HEK293 (cell line): ENCODE measurements around the gene TMEM198.

Experiments used
- CTCF ChIA-PET: fragments of 350-600 bp; formaldehyde crosslinking; extraction: SDS; loops from one replicate; lab custom pipeline; 2021; ENCODE audit warnings: antibody characterized with exemption; lab: Yijun Ruan, JAX
- POLR2A ChIA-PET: fragments of 300-600 bp; formaldehyde crosslinking; extraction: SDS; loops from one replicate; lab custom pipeline; 2020; ENCODE audit warnings: antibody characterized with exemption, inconsistent platforms; lab: Yijun Ruan, JAX
- H3K27ac ChIP-seq: fragments of 200-500 bp; sonication (Bioruptor generic); 2 replicates; pipeline ENCODE4 v1.5.1; 2014; ENCODE audit warnings: low read depth, low read length, control low read depth, inconsistent platforms; ENCODE audit errors: extremely low read depth
- H3K36me3 ChIP-seq, 2 experiments: fragments of 200-500 bp in 1 of 2; sonication (Bioruptor generic) in 1 of 2; 1 replicate in 1 of 2; 2 replicates in 1 of 2; pipeline ENCODE4 v1.5.1; 2014 to 2017; ENCODE audit warnings: inconsistent platforms in 2 of 2, low read length in 2 of 2; ENCODE audit not compliant: control insufficient read depth in 2 of 2, insufficient read depth in 1 of 2
- H3K4me1 ChIP-seq: fragments of 200-500 bp; sonication (Bioruptor generic); 2 replicates; pipeline ENCODE4 v1.5.1; 2014; ENCODE audit warnings: mild to moderate bottlenecking, low read length, inconsistent platforms; ENCODE audit not compliant: control insufficient read depth, insufficient read depth
- H3K4me3 ChIP-seq: 2 replicates; pipeline ENCODE4 v1.5.1; 2011; ENCODE audit warnings: low read depth, mild to moderate bottlenecking, control low read depth, low read length, moderate library complexity
- H3K9me3 ChIP-seq: fragments of 200-500 bp; sonication (Bioruptor generic); 2 replicates; pipeline ENCODE4 v1.5.1; 2014; ENCODE audit warnings: low read depth, low read length, inconsistent platforms; ENCODE audit not compliant: control insufficient read depth, insufficient read depth
- CTCF ChIP-seq: fragments of 450-650 bp; formaldehyde crosslinking; IDR thresholded peaks from 2 replicates; pipeline ENCODE4 v1.5.1; 2016; ENCODE audit warnings: missing biosample characterization, missing genetic modification characterization
- EGR2 ChIP-seq: fragments of 450-650 bp; formaldehyde crosslinking; IDR thresholded peaks from 2 replicates; pipeline ENCODE4 v1.5.1; 2016; ENCODE audit warnings: low read depth, missing biosample characterization, missing genetic modification characterization
- GFI1B ChIP-seq: fragments of 450-650 bp; formaldehyde crosslinking; IDR thresholded peaks from 2 replicates; pipeline ENCODE4 v1.5.1; 2016; ENCODE audit warnings: missing biosample characterization, missing genetic modification characterization
- GLIS2 ChIP-seq: fragments of 450-650 bp; formaldehyde crosslinking; IDR thresholded peaks from 2 replicates; pipeline ENCODE4 v1.5.1; 2016; ENCODE audit warnings: missing biosample characterization, missing genetic modification characterization
- HOXC10 ChIP-seq: sonication (generic); formaldehyde crosslinking; IDR thresholded peaks from 2 replicates; pipeline ENCODE4 v1.8.1; 2023; ENCODE audit warnings: mild to moderate bottlenecking, missing genetic modification reagents
- KLF9 ChIP-seq: fragments of 450-650 bp; formaldehyde crosslinking; IDR thresholded peaks from 2 replicates; pipeline ENCODE4 v1.5.1; 2016; ENCODE audit warnings: missing biosample characterization, missing genetic modification characterization, low read depth
- ZBTB7A ChIP-seq: fragments of 450-650 bp; formaldehyde crosslinking; IDR thresholded peaks from 2 replicates; pipeline ENCODE4 v1.5.1; 2016; ENCODE audit warnings: low read depth, missing biosample characterization, missing genetic modification characterization
- ZFP69B ChIP-seq: fragments of 450-650 bp; formaldehyde crosslinking; IDR thresholded peaks from 2 replicates; pipeline ENCODE4 v1.5.1; 2016; ENCODE audit warnings: missing biosample characterization, missing genetic modification characterization
- ZNF133 ChIP-seq: fragments of 450-650 bp; formaldehyde crosslinking; IDR thresholded peaks from 2 replicates; pipeline ENCODE4 v1.5.1; 2016; ENCODE audit warnings: missing biosample characterization, missing genetic modification characterization
- ZNF211 ChIP-seq: fragments of 450-650 bp; formaldehyde crosslinking; IDR thresholded peaks from 2 replicates; pipeline ENCODE4 v1.5.1; 2016; ENCODE audit warnings: low read depth, missing biosample characterization, missing genetic modification characterization
- ZNF223 ChIP-seq: fragments of 450-650 bp; formaldehyde crosslinking; IDR thresholded peaks from 2 replicates; pipeline ENCODE4 v1.5.1; 2016; ENCODE audit warnings: missing biosample characterization, missing genetic modification characterization
- ZNF239 ChIP-seq: fragments of 450-650 bp; formaldehyde crosslinking; IDR thresholded peaks from 2 replicates; pipeline ENCODE4 v1.5.1; 2016; ENCODE audit warnings: missing biosample characterization, missing genetic modification characterization
- ZNF426 ChIP-seq: fragments of 450-650 bp; formaldehyde crosslinking; IDR thresholded peaks from 2 replicates; pipeline ENCODE4 v1.5.1; 2017; ENCODE audit warnings: missing biosample characterization, missing genetic modification characterization, mild to moderate bottlenecking, inconsistent platforms, moderate library complexity
- ZNF501 ChIP-seq: fragments of 450-650 bp; formaldehyde crosslinking; IDR thresholded peaks from 2 replicates; pipeline ENCODE4 v1.5.1; 2016; ENCODE audit warnings: missing biosample characterization, missing genetic modification characterization
- ZNF571 ChIP-seq: fragments of 450-650 bp; formaldehyde crosslinking; IDR thresholded peaks from 2 replicates; pipeline ENCODE4 v1.5.0; 2017; ENCODE audit warnings: missing biosample characterization, missing genetic modification characterization
- ZNF645 ChIP-seq: fragments of 450-650 bp; formaldehyde crosslinking; IDR thresholded peaks from 2 replicates; pipeline ENCODE4; 2016; ENCODE audit warnings: missing biosample characterization, missing genetic modification characterization
- ZNF654 ChIP-seq: fragments of 450-650 bp; formaldehyde crosslinking; IDR thresholded peaks from 2 replicates; pipeline ENCODE4 v1.5.1; 2016; ENCODE audit warnings: low read depth, missing biosample characterization, missing genetic modification characterization
- ZNF677 ChIP-seq: fragments of 450-650 bp; IDR thresholded peaks from 2 replicates; pipeline ENCODE4 v1.5.0; 2018; ENCODE audit warnings: missing biosample characterization, mild to moderate bottlenecking, missing genetic modification characterization, moderate library complexity
- ZNF701 ChIP-seq: fragments of 450-650 bp; formaldehyde crosslinking; IDR thresholded peaks from 2 replicates; pipeline ENCODE4 v1.5.1; 2016; ENCODE audit warnings: missing biosample characterization, missing genetic modification characterization
- ZNF76 ChIP-seq: fragments of 450-650 bp; formaldehyde crosslinking; IDR thresholded peaks from 2 replicates; pipeline ENCODE4; 2016; ENCODE audit warnings: low read depth, missing biosample characterization, missing genetic modification characterization, borderline replicate concordance
- ZNF791 ChIP-seq: fragments of 450-650 bp; formaldehyde crosslinking; IDR thresholded peaks from 2 replicates; pipeline ENCODE4 v1.5.1; 2016; ENCODE audit warnings: missing biosample characterization, missing genetic modification characterization
- ZNF837 ChIP-seq: fragments of 450-650 bp; formaldehyde crosslinking; IDR thresholded peaks from 2 replicates; pipeline ENCODE4 v1.5.1; 2016; ENCODE audit warnings: missing biosample characterization, missing genetic modification characterization
- TF ChIP-seq, protein P1 (sequence below): fragments of 450-650 bp; formaldehyde crosslinking; IDR thresholded peaks from 2 replicates; pipeline ENCODE4 v1.5.1; 2016; ENCODE audit warnings: missing biosample characterization, missing genetic modification characterization

Gene TMEM198

GRCh38 chr2:219545295-219545942, 1.6 kb downstream of the TMEM198 start:
- Histone ChIP-seq H3K36me3 (peaks cover 0 to 14% of the 10 kb centered on the region in 2 experiments; a peak in 1 of 3 replicates), H3K4me3 (no peak overlapping the region), H3K4me1 (no peaks in the 10 kb centered on the region)
- POLR2A ChIA-PET: interaction anchor here (0.8 kb wide), 1 partner anchor 55 kb away, joined by 3 read pairs; no protein-coding TSS in a partner anchor
- TF ChIP-seq ZNF677 (tag by site-specific recombination) (no peak), ZNF426 (tag by site-specific recombination) (no peak), ZNF701 (tag by site-specific recombination) (no peak), ZFP69B (tag by site-specific recombination) (no peak), ZNF645 (tag by site-specific recombination) (no peak), HOXC10 (no peak), ZNF571 (tag by site-specific recombination) (no peak), ZNF501 (tag by site-specific recombination) (no peak), ZNF223 (no peak), ZNF76 (tag by site-specific recombination) (no peak), GLIS2 (tag by site-specific recombination) (no peak), ZNF837 (tag by site-specific recombination) (no peak)
- TF ChIP-seq, protein P1, sequence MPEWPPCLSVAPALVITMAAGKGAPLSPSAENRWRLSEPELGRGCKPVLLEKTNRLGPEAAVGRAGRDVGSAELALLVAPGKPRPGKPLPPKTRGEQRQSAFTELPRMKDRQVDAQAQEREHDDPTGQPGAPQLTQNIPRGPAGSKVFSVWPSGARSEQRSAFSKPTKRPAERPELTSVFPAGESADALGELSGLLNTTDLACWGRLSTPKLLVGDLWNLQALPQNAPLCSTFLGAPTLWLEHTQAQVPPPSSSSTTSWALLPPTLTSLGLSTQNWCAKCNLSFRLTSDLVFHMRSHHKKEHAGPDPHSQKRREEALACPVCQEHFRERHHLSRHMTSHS (tag by site-specific recombination): no peak
- TF ChIP-seq, all 188 proteins: peak for 0
- Histone ChIP-seq H3K27ac (no peak overlapping the region), H3K9me3 (no peaks in the 10 kb centered on the region)
- CTCF ChIA-PET: interaction anchor here (0.5 to 7.2 kb wide), 3 partner anchors 14 to 99 kb away, joined by 3 to 112 read pairs (median 3); no protein-coding TSS in a partner anchor

GRCh38 chr2:219545943-219546352, 2.1 kb downstream of the TMEM198 start:
- CTCF ChIA-PET: interaction anchor here (1.2 to 7.2 kb wide), 2 partner anchors 14 to 99 kb away, joined by 3 to 112 read pairs; no protein-coding TSS in a partner anchor
- Histone ChIP-seq H3K27ac (no peak overlapping the region), H3K9me3 (no peaks in the 10 kb centered on the region), H3K4me1 (no peaks in the 10 kb centered on the region), H3K36me3 (peaks cover 0 to 9% of the 10 kb centered on the region in 2 experiments; a peak in 1 of 3 replicates), H3K4me3 (no peak overlapping the region)
- POLR2A ChIA-PET: interaction anchor here (0.8 kb wide), 1 partner anchor 54 kb away, joined by 3 read pairs; no protein-coding TSS in a partner anchor
- peak; percentile 30; the same call in 1 of the 2 replicates for TF ChIP-seq EGR2
- no peak for TF ChIP-seq ZNF654 (tag by site-specific recombination)

- TF ChIP-seq ZNF133 (tag by site-specific recombination): no peak
- no peak for TF ChIP-seq CTCF (tag by site-specific recombination)
- no peak for TF ChIP-seq ZNF239 (tag by site-specific recombination)
- TF ChIP-seq ZNF791 (tag by site-specific recombination): no peak
- TF ChIP-seq GFI1B (tag by site-specific recombination): no peak
- no peak for TF ChIP-seq ZBTB7A (tag by site-specific recombination)
- no peak for TF ChIP-seq ZNF211
- TF ChIP-seq ZNF645 (tag by site-specific recombination): no peak
- no peak for TF ChIP-seq KLF9
Measured at GRCh38 chr2:219547621-219548020, 3.8 kb downstream of the TMEM198 start.

More at GRCh38 chr2:219547621-219548020, 3.8 kb downstream of the TMEM198 start:
- CTCF ChIA-PET: no interaction called here
- Histone ChIP-seq H3K4me1 (peaks cover 3% of the 10 kb centered on the region; the same call in 1 of the 2 replicates), H3K27ac (no peak overlapping the region), H3K36me3 (peaks cover 0 to 3% of the 10 kb centered on the region in 2 experiments; a peak in 1 of 3 replicates), H3K4me3 (no peak overlapping the region), H3K9me3 (no peaks in the 10 kb centered on the region)
- POLR2A ChIA-PET: no interaction called here
